Peyer's patch (tissue), 4 donors: Measurements from ENCODE around the gene CAPN5.

Source experiments
- CTCF ChIP-seq, 6 experiments: fragments of 450-650 bp in 4 of 6; fragments of 200-600 bp in 2 of 6; sonication (generic) in 1 of 6; IDR thresholded peaks; one replicate each; pipeline ENCODE4 v1.5.1; 2017 to 2019; ENCODE audit warnings: antibody characterized with exemption in 6 of 6, mild to moderate bottlenecking in 3 of 6, moderate library complexity in 1 of 6
- POLR2A ChIP-seq, 2 donors: fragments of 450-650 bp; IDR thresholded peaks; one replicate each; pipeline ENCODE4 v1.5.1; 2017; ENCODE audit warnings: antibody characterized with exemption in 2 of 2, mild to moderate bottlenecking in 2 of 2, moderate library complexity in 2 of 2

- TF ChIP-seq CTCF (IDR thresholded peaks at IDR 0.05), result no peak
- TF ChIP-seq POLR2A (IDR thresholded peaks at IDR 0.05), result no peak
Observed at GRCh38 chr11:77117492-77117891, 50.7 kb downstream of the CAPN5 start.
